GM21825 (cell line): ENCODE data around the gene MAN2B2.

Experiments
- ATAC-seq: cut with Tn5 transposase; IDR thresholded peaks from one replicate; pipeline ENCODE4 v1.9.1; 2021; ENCODE audit warnings: mild to moderate bottlenecking, moderate library complexity; ENCODE audit not compliant: unreplicated experiment

Gene MAN2B2

GRCh38 chr4:6566391-6567190, 8.4 kb upstream of the MAN2B2 start:
- no peak for ATAC-seq

GRCh38 chr4:6567218-6567617, 7.8 kb upstream of the MAN2B2 start:
- ATAC-seq = no peak

GRCh38 chr4:6568148-6568547, 6.8 kb upstream of the MAN2B2 start:
- no peak for ATAC-seq

- ATAC-seq = no peak
These were observed 6.2 kb upstream of the MAN2B2 start for GRCh38 chr4:6568689-6569332.

- no peak for ATAC-seq
These were observed 3.4 kb upstream of the MAN2B2 start for GRCh38 chr4:6571608-6572007.

- ATAC-seq = no peak
These were observed 1.4 kb upstream of the MAN2B2 start for GRCh38 chr4:6573551-6573950.

GRCh38 chr4:6573986-6574746, 823 bp upstream of the MAN2B2 start:
- no peak for ATAC-seq

- no peak for ATAC-seq
These were observed 683 bp downstream of the MAN2B2 start for GRCh38 chr4:6575503-6576240.

- no peak for ATAC-seq
These were observed 1.5 kb downstream of the MAN2B2 start for GRCh38 chr4:6576512-6576911.

- no peak for ATAC-seq
These were observed 1.9 kb downstream of the MAN2B2 start for GRCh38 chr4:6576932-6577331.

GRCh38 chr4:6577409-6577808, 2.4 kb downstream of the MAN2B2 start:
- ATAC-seq = no peak

- ATAC-seq = no peak
These were observed 3.2 kb downstream of the MAN2B2 start for GRCh38 chr4:6578221-6578620.

- ATAC-seq = no peak
These were observed 5.4 kb downstream of the MAN2B2 start for GRCh38 chr4:6580353-6580752.

- ATAC-seq = no peak
These were observed 6.7 kb downstream of the MAN2B2 start for GRCh38 chr4:6581566-6582121.

GRCh38 chr4:6582889-6583490, 8.0 kb downstream of the MAN2B2 start:
- ATAC-seq = no peak

GRCh38 chr4:6584865-6585264, 9.9 kb downstream of the MAN2B2 start:
- ATAC-seq = no peak

- no peak for ATAC-seq
These were observed 11.8 kb downstream of the MAN2B2 start for GRCh38 chr4:6586715-6587325.

GRCh38 chr4:6589444-6589843, 14.5 kb downstream of the MAN2B2 start:
- no peak for ATAC-seq

GRCh38 chr4:6591313-6591712, 16.3 kb downstream of the MAN2B2 start:
- ATAC-seq = no peak

- no peak for ATAC-seq
These were observed 16.8 kb downstream of the MAN2B2 start for GRCh38 chr4:6591781-6592180.
